ENCODE data around the gene FAXC. TPM values are rescaled to one million over a fixed set of nuclear protein-coding genes. Genes with fewer than 3 reads are reported as not detected.

The FAXC gene
- total RNA-seq, 1 donor from 2014 or later, result 6.6 TPM

DNA sequence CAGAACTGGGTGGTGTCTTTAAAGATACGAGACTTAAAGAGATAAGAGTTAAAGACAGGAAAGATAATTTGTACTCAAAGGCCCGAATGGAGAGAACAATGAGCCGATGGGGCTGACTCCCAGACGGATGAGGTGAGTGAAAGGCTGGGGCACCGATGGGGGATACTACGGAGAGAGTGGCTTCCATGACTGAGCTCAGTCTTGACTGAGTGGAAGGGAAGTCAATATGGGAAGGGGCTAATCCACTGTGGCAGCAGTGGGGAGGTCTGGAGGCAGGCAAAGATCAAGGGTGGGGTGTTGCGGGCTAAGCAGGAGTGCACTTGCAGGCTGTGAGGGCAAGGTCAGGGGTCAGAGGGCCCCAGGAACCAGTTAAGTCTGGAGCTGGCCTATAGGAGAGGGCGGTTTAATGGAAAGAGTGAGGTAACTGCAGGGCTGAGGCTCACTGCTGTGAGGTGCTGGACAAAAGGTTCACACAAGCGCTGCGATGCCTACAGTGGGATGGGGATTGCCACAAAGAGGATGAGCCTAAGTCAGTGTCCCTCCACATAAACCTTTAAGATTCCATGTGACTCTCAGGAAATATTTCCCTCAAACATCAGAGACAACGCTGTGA is 42.1 kb downstream of the FAXC start:
- intact Hi-C loops (cut with DNase I), result no loop called here
- H3K27me3 ChIP-seq, result no peaks in the 10 kb centered on the region
- H3K4me1 ChIP-seq, result no peaks in the 10 kb centered on the region
- no peak overlapping the region for H3K27ac ChIP-seq
- TF ChIP-seq, protein P1, sequence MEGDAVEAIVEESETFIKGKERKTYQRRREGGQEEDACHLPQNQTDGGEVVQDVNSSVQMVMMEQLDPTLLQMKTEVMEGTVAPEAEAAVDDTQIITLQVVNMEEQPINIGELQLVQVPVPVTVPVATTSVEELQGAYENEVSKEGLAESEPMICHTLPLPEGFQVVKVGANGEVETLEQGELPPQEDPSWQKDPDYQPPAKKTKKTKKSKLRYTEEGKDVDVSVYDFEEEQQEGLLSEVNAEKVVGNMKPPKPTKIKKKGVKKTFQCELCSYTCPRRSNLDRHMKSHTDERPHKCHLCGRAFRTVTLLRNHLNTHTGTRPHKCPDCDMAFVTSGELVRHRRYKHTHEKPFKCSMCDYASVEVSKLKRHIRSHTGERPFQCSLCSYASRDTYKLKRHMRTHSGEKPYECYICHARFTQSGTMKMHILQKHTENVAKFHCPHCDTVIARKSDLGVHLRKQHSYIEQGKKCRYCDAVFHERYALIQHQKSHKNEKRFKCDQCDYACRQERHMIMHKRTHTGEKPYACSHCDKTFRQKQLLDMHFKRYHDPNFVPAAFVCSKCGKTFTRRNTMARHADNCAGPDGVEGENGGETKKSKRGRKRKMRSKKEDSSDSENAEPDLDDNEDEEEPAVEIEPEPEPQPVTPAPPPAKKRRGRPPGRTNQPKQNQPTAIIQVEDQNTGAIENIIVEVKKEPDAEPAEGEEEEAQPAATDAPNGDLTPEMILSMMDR (IDR thresholded peaks at IDR 0.05), result no peak
- H3K9me3 ChIP-seq, result no peaks in the 10 kb centered on the region
- no peak overlapping the region for H3K4me3 ChIP-seq
- no peak for DNase-seq (ENCODE audit: extremely low spot score in 2 of 2)
- no peaks in the 10 kb centered on the region for H3K36me3 ChIP-seq

DNA sequence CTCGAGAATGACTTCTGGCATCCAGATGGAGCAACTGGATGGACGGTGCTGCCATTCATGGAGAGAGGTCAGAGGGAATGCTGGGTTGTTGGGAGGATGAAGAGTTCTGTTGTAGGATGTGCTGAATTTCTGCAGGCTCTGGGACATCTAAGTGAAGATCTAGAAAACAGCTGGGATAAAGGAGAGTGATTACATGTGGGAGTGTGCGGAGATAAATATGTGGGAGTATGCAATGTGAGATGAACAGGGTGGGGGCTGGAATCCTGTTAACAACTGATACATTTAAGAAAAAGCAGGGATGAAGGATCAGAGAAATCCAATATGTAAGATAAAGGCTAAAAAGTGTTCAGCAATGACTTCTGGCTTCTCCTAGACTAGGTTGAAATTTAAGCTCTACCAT is 43.1 kb downstream of the FAXC start:
- TF ChIP-seq POLR2A (IDR thresholded peaks at IDR 0.05), result no peak
- TF ChIP-seq, protein P1 (IDR thresholded peaks at IDR 0.05), result no peak
- Histone ChIP-seq H3K27ac (no peak overlapping the region), H3K27me3 (no peaks in the 10 kb centered on the region), H3K9me3 (no peaks in the 10 kb centered on the region), H3K4me3 (no peak overlapping the region), H3K4me1 (no peaks in the 10 kb centered on the region), H3K36me3 (no peaks in the 10 kb centered on the region)
- intact Hi-C loops (cut with DNase I), result no loop called here
- DNase-seq (ENCODE audit: extremely low spot score in 2 of 2), result no peak

DNA sequence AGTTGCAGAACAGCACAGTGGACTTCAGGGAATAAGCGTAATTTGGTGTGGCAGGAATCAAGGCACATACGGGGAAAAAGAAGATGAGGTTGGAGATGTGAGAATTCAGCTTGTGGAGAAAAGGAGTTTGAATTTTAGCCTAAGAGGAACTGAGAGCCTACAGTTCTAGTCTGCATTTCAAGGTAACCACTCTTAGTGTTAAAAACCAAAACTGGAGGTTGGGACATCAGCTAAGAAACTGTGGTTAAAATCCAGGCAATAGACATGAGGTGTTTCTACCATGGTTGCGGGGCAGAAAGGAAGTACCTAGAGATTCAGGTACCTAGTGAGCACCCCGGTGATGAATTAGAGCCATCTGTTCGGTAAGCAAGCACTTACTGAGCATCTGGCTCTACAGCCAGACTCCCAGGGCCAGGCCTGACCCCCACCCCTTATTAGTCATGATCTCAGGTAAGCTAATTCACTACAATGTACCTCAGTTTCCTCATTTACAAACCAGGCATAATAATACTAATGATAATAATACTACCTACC is 44.4 kb downstream of the FAXC start:
- no peak for DNase-seq (ENCODE audit: extremely low spot score in 2 of 2)
- Histone ChIP-seq H3K4me1 (no peaks in the 10 kb centered on the region), H3K36me3 (no peaks in the 10 kb centered on the region), H3K27me3 (no peaks in the 10 kb centered on the region), H3K27ac (no peak overlapping the region), H3K4me3 (no peak overlapping the region), H3K9me3 (no peaks in the 10 kb centered on the region)
- intact Hi-C loops (cut with DNase I), result no loop called here
- TF ChIP-seq, protein P1 (IDR thresholded peaks at IDR 0.05), result no peak
- TF ChIP-seq POLR2AphosphoS5 (IDR thresholded peaks at IDR 0.05; ENCODE audit: insufficient read depth in 1 of 2, low read depth in 1 of 2) (no peak), POLR2A (IDR thresholded peaks at IDR 0.05) (no peak)

DNA sequence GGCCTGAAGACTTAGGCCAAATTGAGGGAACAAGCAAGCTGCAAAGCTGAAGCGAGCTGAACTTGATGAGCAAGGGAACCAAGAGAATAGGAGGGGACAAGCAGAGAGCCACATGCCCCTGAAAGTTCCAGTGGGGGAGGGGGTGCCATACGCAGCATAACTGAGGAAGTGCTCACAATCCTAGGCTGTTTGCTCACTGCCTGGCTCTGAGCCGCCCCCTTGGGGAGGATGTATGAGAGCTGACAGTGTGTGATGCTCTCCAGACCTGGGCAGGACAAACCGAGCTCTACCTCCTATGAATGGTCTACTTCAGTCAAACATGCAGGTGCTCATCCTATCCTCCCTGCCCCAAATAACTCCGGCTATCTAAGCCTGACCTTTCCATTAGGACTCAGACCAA is 52.1 kb downstream of the FAXC start:
- Histone ChIP-seq H3K4me3 (no peak overlapping the region), H3K27ac (no peak overlapping the region), H3K9me3 (no peaks in the 10 kb centered on the region), H3K27me3 (no peaks in the 10 kb centered on the region), H3K4me1 (no peaks in the 10 kb centered on the region), H3K36me3 (no peaks in the 10 kb centered on the region)
- intact Hi-C loops (cut with DNase I), result no loop called here
- no peak for DNase-seq (ENCODE audit: extremely low spot score in 2 of 2)
- TF ChIP-seq POLR2A (IDR thresholded peaks at IDR 0.05) (no peak), POLR2AphosphoS5 (IDR thresholded peaks at IDR 0.05; ENCODE audit: insufficient read depth in 1 of 2, low read depth in 1 of 2) (no peak)
- TF ChIP-seq, protein P1 (IDR thresholded peaks at IDR 0.05), result no peak

DNA sequence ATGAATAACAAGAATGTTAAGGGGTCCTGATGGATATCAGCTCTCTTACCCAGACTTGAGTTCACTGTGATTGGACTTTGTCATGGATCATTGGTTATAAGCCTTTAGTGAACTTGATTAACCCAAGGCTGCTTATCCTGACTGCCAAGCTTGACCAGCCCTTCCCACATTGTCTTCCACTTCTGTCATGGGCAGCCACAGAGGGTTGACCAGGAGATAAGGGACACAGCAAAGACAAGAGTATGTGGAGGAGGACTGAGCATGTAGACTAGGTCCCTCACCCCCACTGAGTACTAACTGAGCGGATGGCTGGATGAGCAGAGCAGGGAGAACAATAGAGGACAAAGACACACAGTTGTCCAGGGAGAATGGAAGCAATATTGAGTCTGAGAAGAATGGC is 52.5 kb downstream of the FAXC start:
- no peaks in the 10 kb centered on the region for H3K27me3 ChIP-seq
- intact Hi-C loops (cut with DNase I), result no loop called here
- H3K9me3 ChIP-seq, result no peaks in the 10 kb centered on the region
- no peaks in the 10 kb centered on the region for H3K4me1 ChIP-seq
- no peak for DNase-seq (ENCODE audit: extremely low spot score in 2 of 2)
- H3K27ac ChIP-seq, result no peak overlapping the region
- H3K4me3 ChIP-seq, result no peak overlapping the region
- no peaks in the 10 kb centered on the region for H3K36me3 ChIP-seq
- TF ChIP-seq, protein P1 (IDR thresholded peaks at IDR 0.05), result no peak
- no peak for TF ChIP-seq POLR2AphosphoS5 (IDR thresholded peaks at IDR 0.05; ENCODE audit: insufficient read depth in 1 of 2, low read depth in 1 of 2)
- no peak for TF ChIP-seq POLR2A (IDR thresholded peaks at IDR 0.05)
